ENCODE results near the gene CD247.

The CD247 gene

DNA sequence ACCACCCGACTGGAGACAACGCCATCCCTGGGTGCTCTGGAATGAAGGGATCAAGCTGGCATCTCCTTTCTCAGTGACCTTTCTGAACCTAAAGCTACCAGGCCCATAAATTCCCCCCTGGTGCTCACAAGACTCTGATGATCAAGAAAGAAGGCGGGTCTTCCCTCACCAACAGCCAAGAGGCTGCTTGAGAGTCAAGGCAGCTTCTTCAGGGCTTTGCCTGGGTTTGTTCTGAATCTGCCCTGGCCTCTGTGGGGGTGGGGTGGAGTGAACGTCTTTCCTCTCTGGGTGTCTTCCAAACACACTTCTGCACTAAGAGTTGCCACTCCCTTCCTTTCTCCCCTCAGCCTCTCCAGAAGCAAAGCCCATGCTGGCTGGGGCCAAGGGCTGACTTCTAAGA lies 36.1 kb downstream of the CD247 start:
- CTCF ChIA-PET, result no interaction called here
- no peak overlapping the region for H3K27ac ChIP-seq (ENCODE audit: insufficient read depth in 1 of 2, low read depth in 1 of 2, low read length in 2 of 2, poor library complexity in 1 of 2, severe bottlenecking in 2 of 2)
- no peak for DNase-seq
- H3K4me3 ChIP-seq (ENCODE audit: control insufficient read depth in 1 of 7, extremely low read depth in 1 of 7, insufficient read depth in 4 of 7, low read depth in 2 of 7, low read length in 6 of 7), result no peak overlapping the region
- H3K27me3 ChIP-seq (replicated peaks in 2 of 5; ENCODE audit: control insufficient read depth in 4 of 5, insufficient read depth in 5 of 5, low read length in 4 of 5), result no peaks in the 10 kb centered on the region
- H3K9me3 ChIP-seq (ENCODE audit: control extremely low read depth in 1 of 5, control insufficient read depth in 4 of 5, insufficient read depth in 2 of 5, low read depth in 1 of 5, low read length in 4 of 5), result no peaks in the 10 kb centered on the region
- POLR2A ChIA-PET, result no interaction called here
- WGBS (ENCODE audit: insufficient coverage), result 75% methylated on average over 2 of the region's 4 CpGs
- no peaks in the 10 kb centered on the region for H3K36me3 ChIP-seq (ENCODE audit: control insufficient read depth in 4 of 4, insufficient read depth in 4 of 4, low read length in 3 of 4)
- peaks cover 0 to 8% (median 2%) of the 10 kb centered on the region in 4 experiments for H3K4me1 ChIP-seq (ENCODE audit: control extremely low read depth in 1 of 4, control insufficient read depth in 4 of 4, insufficient read depth in 4 of 4, low read length in 3 of 4)

DNA sequence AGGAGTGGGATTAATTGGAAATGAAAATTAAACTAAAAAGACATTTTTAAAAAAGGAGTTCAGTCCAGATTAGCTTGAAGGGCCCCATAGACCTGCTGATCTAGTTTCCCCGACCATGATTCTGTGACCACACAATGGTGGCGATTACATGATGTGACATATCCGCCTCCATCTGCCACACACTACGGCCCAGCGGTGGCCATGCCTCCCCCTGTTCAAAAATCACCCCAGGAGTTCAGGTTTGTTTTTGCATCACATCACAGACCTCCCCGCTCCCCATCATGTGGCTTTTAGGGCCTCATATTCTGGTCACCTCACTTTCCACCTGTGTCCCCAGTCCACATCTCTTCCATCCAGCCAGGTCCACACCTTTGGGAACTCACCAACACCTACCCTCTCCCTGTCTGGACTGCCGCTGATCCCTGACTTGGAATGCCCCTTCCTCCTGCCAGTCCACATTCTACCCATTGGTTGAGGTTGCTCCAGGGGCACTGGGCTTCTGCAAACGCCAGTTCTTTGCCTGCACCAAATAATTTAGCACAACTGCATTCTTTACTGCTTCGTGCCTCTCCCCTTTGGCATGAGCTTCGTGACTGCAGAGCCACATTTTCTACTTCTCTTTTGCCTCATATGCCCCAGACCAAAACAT lies 38.9 kb downstream of the CD247 start:
- WGBS (ENCODE audit: insufficient coverage), result 97% methylated on average over 10 of the region's 10 CpGs
- H3K4me1 ChIP-seq (ENCODE audit: control extremely low read depth in 1 of 4, control insufficient read depth in 4 of 4, insufficient read depth in 4 of 4, low read length in 3 of 4), result peaks cover 0 to 8% (median 2%) of the 10 kb centered on the region in 4 experiments
- H3K27ac ChIP-seq (ENCODE audit: insufficient read depth in 1 of 2, low read depth in 1 of 2, low read length in 2 of 2, poor library complexity in 1 of 2, severe bottlenecking in 2 of 2), result no peak overlapping the region
- no peaks in the 10 kb centered on the region for H3K36me3 ChIP-seq (ENCODE audit: control insufficient read depth in 4 of 4, insufficient read depth in 4 of 4, low read length in 3 of 4)
- ChIA-PET POLR2A (no interaction called here), CTCF (interaction anchor here (1.2 kb wide), 1 partner anchor 13 kb away, joined by 3 read pairs; no protein-coding TSS in a partner anchor)
- H3K4me3 ChIP-seq (ENCODE audit: control insufficient read depth in 1 of 7, extremely low read depth in 1 of 7, insufficient read depth in 4 of 7, low read depth in 2 of 7, low read length in 6 of 7), result no peak overlapping the region
- H3K9me3 ChIP-seq (ENCODE audit: control extremely low read depth in 1 of 5, control insufficient read depth in 4 of 5, insufficient read depth in 2 of 5, low read depth in 1 of 5, low read length in 4 of 5), result no peaks in the 10 kb centered on the region
- DNase-seq, result no peak
- H3K27me3 ChIP-seq (replicated peaks in 2 of 5; ENCODE audit: control insufficient read depth in 4 of 5, insufficient read depth in 5 of 5, low read length in 4 of 5), result no peaks in the 10 kb centered on the region

DNA sequence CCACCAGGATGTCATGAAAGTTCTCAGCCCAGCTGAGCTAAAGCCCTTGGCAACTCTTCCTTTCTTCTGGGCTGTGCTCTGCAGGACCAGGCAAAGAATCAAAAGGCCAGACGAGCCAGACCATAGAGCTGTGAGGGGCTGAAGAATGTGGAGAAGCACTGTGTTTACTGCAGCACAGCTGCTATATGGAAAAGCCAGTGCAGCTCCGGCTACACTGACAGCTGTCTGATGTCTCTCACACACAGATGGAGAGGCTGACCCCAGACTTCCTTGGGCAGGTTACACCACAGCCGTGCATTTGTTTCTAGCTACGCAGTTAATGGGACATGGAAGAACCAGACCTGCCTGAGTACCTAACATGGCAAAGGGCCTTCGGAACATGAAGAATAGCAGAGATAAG lies 40.3 kb downstream of the CD247 start:
- POLR2A ChIA-PET, result no interaction called here

DNA sequence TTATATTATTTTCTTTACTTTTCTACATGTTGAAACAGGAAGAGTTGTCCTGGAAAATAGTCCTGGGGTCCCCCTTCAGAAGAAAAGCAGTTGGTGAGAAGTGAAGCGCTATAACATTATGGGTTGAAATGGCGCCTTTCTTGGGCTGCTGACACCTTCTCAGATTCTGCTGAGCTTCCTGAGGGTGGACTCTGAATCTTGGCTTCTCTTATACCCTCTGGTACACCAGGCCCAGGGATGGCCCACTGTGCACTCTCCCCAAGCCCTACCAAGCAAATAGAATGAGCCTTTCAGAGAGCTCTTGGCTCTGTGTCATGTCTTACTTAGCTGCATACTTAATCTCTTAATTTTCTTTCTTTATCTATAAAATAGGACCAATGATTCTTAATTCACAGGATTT lies 42.3 kb downstream of the CD247 start:
- no peaks in the 10 kb centered on the region for H3K9me3 ChIP-seq (ENCODE audit: control extremely low read depth in 1 of 5, control insufficient read depth in 4 of 5, insufficient read depth in 2 of 5, low read depth in 1 of 5, low read length in 4 of 5)
- WGBS (ENCODE audit: insufficient coverage), result no CpG with 5 or more reads among the region's 2 CpGs
- no peaks in the 10 kb centered on the region for H3K36me3 ChIP-seq (ENCODE audit: control insufficient read depth in 4 of 4, insufficient read depth in 4 of 4, low read length in 3 of 4)
- ChIA-PET CTCF (interaction anchor here (1.2 to 1.3 kb wide), 2 partner anchors 18 to 57 kb away, joined by 3 to 4 read pairs; no protein-coding TSS in a partner anchor), POLR2A (no interaction called here)
- H3K4me1 ChIP-seq (ENCODE audit: control extremely low read depth in 1 of 4, control insufficient read depth in 4 of 4, insufficient read depth in 4 of 4, low read length in 3 of 4), result no peaks in the 10 kb centered on the region
- H3K27me3 ChIP-seq (replicated peaks in 2 of 5; ENCODE audit: control insufficient read depth in 4 of 5, insufficient read depth in 5 of 5, low read length in 4 of 5), result no peaks in the 10 kb centered on the region
- no peak for DNase-seq
- no peak overlapping the region for H3K4me3 ChIP-seq (ENCODE audit: control insufficient read depth in 1 of 7, extremely low read depth in 1 of 7, insufficient read depth in 4 of 7, low read depth in 2 of 7, low read length in 6 of 7)
- no peak overlapping the region for H3K27ac ChIP-seq (ENCODE audit: insufficient read depth in 1 of 2, low read depth in 1 of 2, low read length in 2 of 2, poor library complexity in 1 of 2, severe bottlenecking in 2 of 2)

More for the DNA sequence above, 40.3 kb downstream of the CD247 start:
- 100% methylated on average over 5 of the region's 5 CpGs for WGBS (ENCODE audit: insufficient coverage)
- CTCF ChIA-PET, result interaction anchor here (0.9 to 1.4 kb wide), 4 partner anchors 11 to 62 kb away, joined by 3 to 5 read pairs (median 4); no protein-coding TSS in a partner anchor
- Histone ChIP-seq H3K27me3 (replicated peaks in 2 of 5; ENCODE audit: control insufficient read depth in 4 of 5, insufficient read depth in 5 of 5, low read length in 4 of 5) (no peaks in the 10 kb centered on the region), H3K4me3 (ENCODE audit: control insufficient read depth in 1 of 7, extremely low read depth in 1 of 7, insufficient read depth in 4 of 7, low read depth in 2 of 7, low read length in 6 of 7) (no peak overlapping the region), H3K9me3 (ENCODE audit: control extremely low read depth in 1 of 5, control insufficient read depth in 4 of 5, insufficient read depth in 2 of 5, low read depth in 1 of 5, low read length in 4 of 5) (no peaks in the 10 kb centered on the region), H3K4me1 (ENCODE audit: control extremely low read depth in 1 of 4, control insufficient read depth in 4 of 4, insufficient read depth in 4 of 4, low read length in 3 of 4) (no peaks in the 10 kb centered on the region), H3K36me3 (ENCODE audit: control insufficient read depth in 4 of 4, insufficient read depth in 4 of 4, low read length in 3 of 4) (no peaks in the 10 kb centered on the region), H3K27ac (ENCODE audit: insufficient read depth in 1 of 2, low read depth in 1 of 2, low read length in 2 of 2, poor library complexity in 1 of 2, severe bottlenecking in 2 of 2) (no peak overlapping the region)
- DNase-seq, result no peak

DNA sequence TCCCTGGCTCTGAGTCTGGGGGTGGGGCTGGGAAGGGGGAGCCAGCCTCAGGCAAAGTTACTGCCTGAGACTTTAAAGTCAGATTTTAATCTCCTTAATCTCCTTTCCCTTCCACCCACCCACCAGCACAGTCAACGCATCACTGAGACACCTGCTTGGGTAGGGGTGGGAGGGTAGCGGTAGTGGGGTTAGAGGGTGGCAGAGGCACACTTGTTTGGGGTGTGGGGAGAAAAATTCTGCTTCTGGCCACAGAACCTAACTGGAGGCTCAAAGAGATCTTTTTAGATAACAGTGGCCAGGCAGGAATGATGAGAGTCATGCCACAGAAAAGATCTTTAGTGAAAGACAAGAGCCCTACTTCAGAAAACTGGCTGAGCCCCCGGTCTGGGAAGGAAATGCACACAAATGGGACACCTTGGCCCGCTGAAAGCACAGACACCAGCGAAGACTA lies 44.1 kb downstream of the CD247 start:
- 96% methylated on average over 3 of the region's 5 CpGs for WGBS (ENCODE audit: insufficient coverage)
- H3K27ac ChIP-seq (ENCODE audit: insufficient read depth in 1 of 2, low read depth in 1 of 2, low read length in 2 of 2, poor library complexity in 1 of 2, severe bottlenecking in 2 of 2), result no peak overlapping the region
- POLR2A ChIA-PET, result no interaction called here
- H3K9me3 ChIP-seq (ENCODE audit: control extremely low read depth in 1 of 5, control insufficient read depth in 4 of 5, insufficient read depth in 2 of 5, low read depth in 1 of 5, low read length in 4 of 5), result no peaks in the 10 kb centered on the region
- no peaks in the 10 kb centered on the region for H3K27me3 ChIP-seq (replicated peaks in 2 of 5; ENCODE audit: control insufficient read depth in 4 of 5, insufficient read depth in 5 of 5, low read length in 4 of 5)
- H3K4me1 ChIP-seq (ENCODE audit: control extremely low read depth in 1 of 4, control insufficient read depth in 4 of 4, insufficient read depth in 4 of 4, low read length in 3 of 4), result no peaks in the 10 kb centered on the region
- DNase-seq, result peak in 1 of 3 donors; percentile 8
- H3K4me3 ChIP-seq (ENCODE audit: control insufficient read depth in 1 of 7, extremely low read depth in 1 of 7, insufficient read depth in 4 of 7, low read depth in 2 of 7, low read length in 6 of 7), result no peak overlapping the region
- no peaks in the 10 kb centered on the region for H3K36me3 ChIP-seq (ENCODE audit: control insufficient read depth in 4 of 4, insufficient read depth in 4 of 4, low read length in 3 of 4)
- CTCF ChIA-PET, result no interaction called here

DNA sequence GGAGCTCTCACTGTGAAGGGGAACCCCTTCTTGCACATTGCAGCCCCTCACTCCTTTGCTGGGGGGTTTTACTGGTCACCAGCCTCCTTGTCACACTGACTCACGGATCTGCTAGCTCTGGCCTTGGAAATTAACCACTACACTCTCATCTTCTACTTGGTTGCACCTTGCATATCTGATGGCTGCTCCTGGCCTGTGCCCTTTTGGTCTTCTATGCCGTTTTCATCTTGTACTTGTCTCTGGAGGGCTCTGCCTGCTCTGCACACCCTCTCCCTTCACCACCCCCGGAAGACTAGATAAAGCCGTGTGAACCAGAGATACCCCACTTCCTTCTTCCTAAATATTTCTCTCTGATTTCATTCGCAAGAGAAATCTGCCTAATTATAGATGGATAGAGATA lies 44.6 kb downstream of the CD247 start:
- CTCF ChIA-PET, result interaction anchor here (1.0 kb wide), 1 partner anchor 17 kb away, joined by 3 read pairs; no protein-coding TSS in a partner anchor
- no peaks in the 10 kb centered on the region for H3K27me3 ChIP-seq (replicated peaks in 2 of 5; ENCODE audit: control insufficient read depth in 4 of 5, insufficient read depth in 5 of 5, low read length in 4 of 5)
- H3K9me3 ChIP-seq (ENCODE audit: control extremely low read depth in 1 of 5, control insufficient read depth in 4 of 5, insufficient read depth in 2 of 5, low read depth in 1 of 5, low read length in 4 of 5), result no peaks in the 10 kb centered on the region
- H3K36me3 ChIP-seq (ENCODE audit: control insufficient read depth in 4 of 4, insufficient read depth in 4 of 4, low read length in 3 of 4), result no peaks in the 10 kb centered on the region
- no peak overlapping the region for H3K4me3 ChIP-seq (ENCODE audit: control insufficient read depth in 1 of 7, extremely low read depth in 1 of 7, insufficient read depth in 4 of 7, low read depth in 2 of 7, low read length in 6 of 7)
- POLR2A ChIA-PET, result no interaction called here
- no peak overlapping the region for H3K27ac ChIP-seq (ENCODE audit: insufficient read depth in 1 of 2, low read depth in 1 of 2, low read length in 2 of 2, poor library complexity in 1 of 2, severe bottlenecking in 2 of 2)
- 71% methylated on average over 4 of the region's 5 CpGs for WGBS (ENCODE audit: insufficient coverage)
- no peaks in the 10 kb centered on the region for H3K4me1 ChIP-seq (ENCODE audit: control extremely low read depth in 1 of 4, control insufficient read depth in 4 of 4, insufficient read depth in 4 of 4, low read length in 3 of 4)
- peak in 1 of 3 donors; percentile 11 for DNase-seq

DNA sequence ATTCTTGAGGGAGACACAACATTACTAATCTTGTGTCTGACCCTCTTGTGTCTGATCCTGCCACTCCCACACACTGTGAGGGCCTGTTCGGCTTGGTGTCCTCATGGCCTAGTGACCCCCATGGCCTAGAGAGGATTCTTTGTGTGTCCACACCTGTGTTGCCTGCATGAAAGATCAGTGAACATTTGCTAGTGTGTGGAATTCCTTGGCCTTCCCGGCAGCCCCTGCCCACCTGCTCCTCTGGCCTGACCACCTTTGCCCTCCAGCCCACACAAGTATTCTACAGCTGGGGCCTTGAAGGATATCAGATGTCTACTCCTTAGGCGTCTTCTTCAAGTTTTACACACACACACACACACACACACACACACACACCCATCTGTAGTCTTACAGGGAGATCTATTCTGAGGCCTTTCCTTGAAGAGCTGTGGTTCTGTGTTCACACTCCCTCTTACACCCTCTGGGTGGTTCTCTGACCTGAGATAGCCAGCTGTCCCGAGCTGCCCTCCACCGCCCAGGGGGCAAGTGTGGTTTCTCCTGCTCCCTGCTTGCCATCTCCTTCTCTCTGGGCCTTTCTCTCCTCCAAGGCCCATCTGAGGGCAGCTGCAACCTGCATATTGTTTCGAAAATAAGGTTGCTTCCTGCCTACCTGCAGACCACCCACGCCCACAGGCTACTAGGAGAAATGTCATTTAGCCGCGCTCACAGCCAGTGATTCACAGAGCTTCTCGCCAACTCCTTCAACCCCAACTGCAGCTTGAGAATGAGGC lies 45.4 kb downstream of the CD247 start:
- Histone ChIP-seq H3K36me3 (ENCODE audit: control insufficient read depth in 4 of 4, insufficient read depth in 4 of 4, low read length in 3 of 4) (no peaks in the 10 kb centered on the region), H3K27ac (ENCODE audit: insufficient read depth in 1 of 2, low read depth in 1 of 2, low read length in 2 of 2, poor library complexity in 1 of 2, severe bottlenecking in 2 of 2) (no peak overlapping the region), H3K9me3 (ENCODE audit: control extremely low read depth in 1 of 5, control insufficient read depth in 4 of 5, insufficient read depth in 2 of 5, low read depth in 1 of 5, low read length in 4 of 5) (no peaks in the 10 kb centered on the region), H3K4me3 (ENCODE audit: control insufficient read depth in 1 of 7, extremely low read depth in 1 of 7, insufficient read depth in 4 of 7, low read depth in 2 of 7, low read length in 6 of 7) (no peak overlapping the region), H3K27me3 (replicated peaks in 2 of 5; ENCODE audit: control insufficient read depth in 4 of 5, insufficient read depth in 5 of 5, low read length in 4 of 5) (no peaks in the 10 kb centered on the region), H3K4me1 (ENCODE audit: control extremely low read depth in 1 of 4, control insufficient read depth in 4 of 4, insufficient read depth in 4 of 4, low read length in 3 of 4) (no peaks in the 10 kb centered on the region)
- 95% methylated on average over 8 of the region's 10 CpGs for WGBS (ENCODE audit: insufficient coverage)
- no peak for DNase-seq
- ChIA-PET POLR2A (no interaction called here), CTCF (interaction anchor here (1.0 kb wide), 1 partner anchor 16 kb away, joined by 3 read pairs; no protein-coding TSS in a partner anchor)
